AG08395 (cell line): ENCODE results near the gene GLYAT.

ENCODE experiments used
- DNase-seq: peaks from one replicate; pipeline ENCODE4 v3.0.0; 2012; ENCODE audit warnings: mixed read lengths, low spot score

Gene GLYAT, protein sequence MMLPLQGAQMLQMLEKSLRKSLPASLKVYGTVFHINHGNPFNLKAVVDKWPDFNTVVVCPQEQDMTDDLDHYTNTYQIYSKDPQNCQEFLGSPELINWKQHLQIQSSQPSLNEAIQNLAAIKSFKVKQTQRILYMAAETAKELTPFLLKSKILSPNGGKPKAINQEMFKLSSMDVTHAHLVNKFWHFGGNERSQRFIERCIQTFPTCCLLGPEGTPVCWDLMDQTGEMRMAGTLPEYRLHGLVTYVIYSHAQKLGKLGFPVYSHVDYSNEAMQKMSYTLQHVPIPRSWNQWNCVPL

DNA sequence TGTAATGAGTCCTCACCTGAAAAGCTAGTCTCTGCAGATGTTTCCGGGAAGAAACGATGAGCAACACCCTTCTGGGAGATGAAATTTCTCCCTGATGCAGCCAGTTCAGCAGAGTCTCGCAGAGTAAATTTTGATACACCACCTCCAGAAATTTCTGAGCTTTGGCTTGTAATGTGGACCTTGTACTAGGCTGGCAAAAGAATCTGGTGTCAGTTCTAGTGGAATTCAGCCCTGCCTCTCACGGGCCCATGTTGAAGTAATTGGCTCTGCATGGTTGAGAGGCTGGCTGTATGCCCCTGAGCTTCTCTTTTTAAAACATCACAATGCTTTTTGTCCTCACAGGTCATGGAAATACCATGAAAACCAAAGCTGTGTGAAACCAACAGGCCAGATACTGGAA is at the start of gene GLYAT:
Gene GLYAT (minus strand): TSS at position 125 of the 400 bp plus-strand sequence. CDS start 7,447 bp downstream, outside the sequence.
- DNase-seq, result no peak

GRCh38 chr11:58781345-58781744 is 49.6 kb upstream of the GLYAT start:
- DNase-seq, result no peak

DNA sequence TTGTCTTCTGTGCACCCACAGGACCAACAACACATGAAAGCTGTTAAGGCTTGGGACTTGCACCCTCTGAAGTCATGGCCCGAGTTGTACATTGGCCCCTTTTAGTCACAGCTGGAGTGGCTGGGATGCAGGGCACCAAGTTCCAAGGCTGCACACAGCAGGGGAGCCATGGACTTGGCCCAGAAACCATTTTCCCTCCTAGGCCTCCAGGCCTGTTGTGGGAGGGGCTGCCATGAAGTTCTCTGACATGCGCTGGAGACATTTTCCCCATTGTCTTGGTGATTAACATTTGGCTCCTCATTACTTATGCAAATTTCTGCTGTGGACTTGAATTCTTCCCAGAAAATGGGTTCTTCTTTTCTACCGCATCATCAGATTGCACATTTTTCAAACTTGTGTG is 48.8 kb upstream of the GLYAT start:
- DNase-seq, result no peak

- no peak for DNase-seq
Measured at GRCh38 chr11:58776891-58777710, 45.4 kb upstream of the GLYAT start.

DNA sequence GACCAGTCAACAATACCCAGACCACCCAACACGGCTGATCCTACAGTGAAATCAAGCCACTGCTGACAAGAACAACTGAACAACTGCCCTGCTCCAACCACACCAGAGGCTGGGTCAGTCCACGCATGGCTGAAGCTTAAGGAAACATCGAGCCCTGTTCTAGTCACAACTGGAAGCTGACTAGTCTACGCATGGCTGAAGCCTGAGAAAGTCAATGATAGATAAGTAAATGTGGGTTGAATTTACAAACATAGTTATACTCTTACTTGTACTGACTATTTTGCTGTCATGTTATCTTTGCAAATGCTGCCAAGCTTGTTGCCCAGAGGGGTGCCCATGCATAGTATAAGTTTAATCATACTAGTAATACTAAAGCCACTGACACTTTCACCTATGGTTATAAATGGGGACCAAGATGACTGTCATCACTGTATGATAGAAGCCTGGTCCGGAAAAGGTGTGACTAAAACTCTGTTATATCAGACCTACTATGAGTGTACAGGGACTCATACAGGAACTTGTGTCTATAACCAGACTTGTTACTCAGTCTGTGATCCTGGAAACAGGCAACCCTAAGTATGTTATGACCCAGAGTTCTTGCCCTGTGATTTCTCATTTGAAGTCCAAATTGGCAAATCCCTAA is 43.4 kb upstream of the GLYAT start:
- no peak for DNase-seq

DNA sequence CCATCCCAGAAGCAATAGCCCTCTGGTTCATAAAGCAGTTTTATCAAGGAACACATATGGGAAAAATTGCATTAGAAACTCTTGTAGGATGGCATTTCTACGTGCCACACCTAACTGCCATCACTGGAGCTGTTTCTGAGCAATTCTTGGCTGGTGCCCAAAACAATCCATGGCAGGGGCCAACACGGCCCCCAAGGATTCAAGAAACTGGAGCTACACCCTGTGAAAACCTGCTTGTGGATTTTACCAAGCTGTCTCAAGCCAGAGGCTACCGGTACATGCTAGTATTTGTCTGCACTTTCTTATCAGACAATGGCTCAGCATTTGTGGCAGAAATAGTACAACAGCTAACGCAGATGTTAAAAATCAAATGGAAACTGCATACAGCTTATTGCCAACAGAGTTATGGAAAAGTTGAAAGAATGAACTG is 42.4 kb upstream of the GLYAT start:
- DNase-seq, result no peak

- no peak for DNase-seq
Measured at GRCh38 chr11:58773337-58773736, 41.6 kb upstream of the GLYAT start.

DNA sequence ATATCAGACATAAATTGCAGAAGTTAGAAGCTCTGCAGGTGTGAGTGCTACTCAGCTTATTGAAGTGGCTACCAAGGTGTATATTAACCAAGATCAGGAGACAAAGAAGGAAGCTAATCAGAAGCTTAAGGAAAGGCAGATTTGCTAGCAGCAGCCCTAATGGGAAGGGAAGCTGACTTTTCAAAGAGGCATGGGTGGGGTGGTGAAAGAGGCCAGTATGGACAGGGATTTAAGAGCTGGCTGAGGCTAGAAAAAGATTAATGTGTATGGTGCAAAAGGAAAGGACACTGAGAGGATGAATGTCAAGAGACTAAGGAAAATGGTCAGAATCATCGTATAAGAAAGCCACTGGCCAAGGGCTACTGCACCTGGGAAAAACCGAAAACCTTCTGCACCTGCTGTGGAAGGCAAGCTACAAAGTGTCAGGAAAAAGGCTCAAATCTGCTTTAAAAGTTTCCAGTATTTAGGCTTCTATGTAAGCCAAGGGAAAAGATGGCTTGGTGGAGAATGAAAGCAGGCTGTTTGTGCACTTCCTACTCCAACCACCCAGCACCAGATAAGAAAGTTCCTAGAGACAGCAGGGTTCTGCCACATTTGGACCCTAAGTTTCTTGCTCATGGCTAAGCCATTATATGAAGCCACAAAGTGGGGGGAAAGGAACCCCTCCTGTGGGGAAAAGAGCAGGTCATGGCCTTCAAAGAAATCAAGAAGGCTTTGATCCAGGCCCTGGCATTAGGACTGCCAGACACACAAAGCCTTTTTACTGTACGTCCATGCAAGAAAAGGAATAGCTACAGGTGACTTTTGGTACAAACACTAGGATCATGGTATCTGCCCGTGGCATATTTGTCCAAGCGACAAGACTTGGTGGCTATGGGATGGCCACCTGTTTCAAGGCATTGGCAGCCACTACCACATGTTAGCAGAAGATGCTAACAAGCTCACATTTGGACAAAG is 40.9 kb upstream of the GLYAT start:
- no peak for DNase-seq

DNA sequence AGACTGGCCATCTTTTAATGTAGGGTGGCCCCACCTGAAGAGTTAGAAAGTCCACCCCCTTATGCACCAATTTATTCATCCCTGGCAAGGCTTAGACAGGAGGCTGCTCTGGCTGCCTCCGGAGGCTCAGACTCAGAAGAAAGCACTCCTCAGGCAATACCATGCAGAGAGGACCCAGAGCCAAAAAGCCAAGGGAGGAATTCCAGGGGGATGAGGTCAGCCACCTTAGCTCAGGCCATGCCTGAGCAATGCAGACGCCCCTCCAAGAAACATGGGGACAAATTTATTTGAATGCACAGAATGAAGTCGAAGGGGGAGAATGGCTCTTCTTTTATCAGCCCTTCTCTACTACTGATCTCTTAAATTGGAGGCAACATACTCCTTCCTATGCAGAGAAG is 39.7 kb upstream of the GLYAT start:
- peak; percentile 10 for DNase-seq

GRCh38 chr11:58770627-58771457 is 39.1 kb upstream of the GLYAT start:
- peak; percentile 43 for DNase-seq

- DNase-seq, result no peak
Measured at GRCh38 chr11:58770166-58770565, 38.4 kb upstream of the GLYAT start.

- DNase-seq, result no peak
Measured at GRCh38 chr11:58769308-58769707, 37.6 kb upstream of the GLYAT start.

DNA sequence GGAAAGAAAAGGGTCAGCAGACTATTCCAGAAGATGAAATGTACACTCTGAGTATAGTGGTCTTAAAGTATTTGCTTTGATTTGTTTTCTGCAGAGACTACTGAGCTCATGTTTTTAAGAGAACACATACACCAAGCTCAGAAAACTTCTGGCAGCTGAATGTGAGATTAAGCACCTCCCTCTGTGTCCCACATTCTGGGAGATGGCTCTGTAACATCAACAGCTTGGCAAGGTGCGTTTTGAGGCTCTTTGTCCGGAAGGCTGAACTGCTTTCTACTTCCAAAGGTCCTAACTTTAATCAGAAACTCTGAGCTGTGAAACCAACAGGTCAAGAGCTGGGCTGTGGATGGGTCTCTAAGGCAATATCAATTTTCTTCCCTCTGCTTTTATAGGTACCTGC is 36.4 kb upstream of the GLYAT start:
- no peak for DNase-seq

GRCh38 chr11:58765078-58765477 is 33.3 kb upstream of the GLYAT start:
- DNase-seq, result no peak

DNA sequence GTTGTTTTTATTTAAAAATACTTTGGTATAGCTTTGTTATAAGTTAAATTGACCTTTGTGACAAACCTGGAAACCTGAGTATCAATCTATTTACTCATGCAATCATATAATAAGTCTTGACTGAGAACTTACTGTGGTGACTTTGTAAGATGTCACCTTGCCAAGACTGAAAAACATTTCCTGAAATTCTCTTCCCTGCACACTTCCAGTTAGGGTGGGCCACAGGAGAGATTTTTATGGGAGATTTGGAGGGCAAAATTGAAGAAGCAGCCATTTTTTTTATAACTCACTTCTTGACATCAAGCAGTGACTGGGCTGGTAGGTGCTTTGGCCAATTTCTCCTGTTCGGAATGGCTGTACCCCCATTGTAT is 31.4 kb upstream of the GLYAT start:
- no peak for DNase-seq

DNA sequence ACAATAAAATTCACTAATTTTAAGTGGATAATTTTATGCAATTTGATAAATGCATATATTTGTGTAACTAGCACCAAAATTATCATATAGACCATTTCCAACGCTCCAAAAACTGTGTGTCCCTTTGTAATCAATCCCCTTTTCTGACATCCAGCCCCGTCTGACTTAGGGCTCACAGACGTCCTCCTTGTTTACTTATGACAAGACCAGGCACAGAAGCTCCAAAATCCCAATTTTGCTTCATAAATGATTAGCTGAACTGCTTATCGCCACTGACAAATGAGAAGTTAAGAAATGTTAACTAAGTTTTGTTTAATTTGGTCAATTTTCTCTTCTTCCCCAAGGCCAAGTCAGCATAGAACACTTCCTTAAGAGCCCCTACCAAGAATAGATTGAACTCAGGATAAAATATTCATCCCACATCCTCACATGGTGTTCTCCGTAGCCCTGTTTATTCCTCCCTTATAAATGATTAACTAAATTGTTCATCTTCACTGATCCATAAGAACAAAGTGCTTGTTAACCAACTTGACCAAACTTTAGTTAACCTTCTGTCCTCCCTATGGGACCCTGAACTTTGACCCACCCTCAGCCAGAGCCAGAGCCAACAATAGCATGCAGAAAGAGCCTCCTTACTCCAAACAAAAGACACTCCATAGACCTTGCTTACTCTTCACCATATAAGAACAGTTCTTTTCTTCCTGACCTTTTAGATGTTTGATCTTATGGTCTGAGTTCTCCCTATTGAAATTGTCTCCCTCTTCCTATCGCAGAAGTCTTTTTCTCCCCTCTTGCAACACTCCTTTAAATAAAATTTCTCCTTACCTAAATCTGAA is 30.8 kb upstream of the GLYAT start:
- no peak for DNase-seq

GRCh38 chr11:58757439-58757838 is 25.7 kb upstream of the GLYAT start:
- DNase-seq, result no peak

DNA sequence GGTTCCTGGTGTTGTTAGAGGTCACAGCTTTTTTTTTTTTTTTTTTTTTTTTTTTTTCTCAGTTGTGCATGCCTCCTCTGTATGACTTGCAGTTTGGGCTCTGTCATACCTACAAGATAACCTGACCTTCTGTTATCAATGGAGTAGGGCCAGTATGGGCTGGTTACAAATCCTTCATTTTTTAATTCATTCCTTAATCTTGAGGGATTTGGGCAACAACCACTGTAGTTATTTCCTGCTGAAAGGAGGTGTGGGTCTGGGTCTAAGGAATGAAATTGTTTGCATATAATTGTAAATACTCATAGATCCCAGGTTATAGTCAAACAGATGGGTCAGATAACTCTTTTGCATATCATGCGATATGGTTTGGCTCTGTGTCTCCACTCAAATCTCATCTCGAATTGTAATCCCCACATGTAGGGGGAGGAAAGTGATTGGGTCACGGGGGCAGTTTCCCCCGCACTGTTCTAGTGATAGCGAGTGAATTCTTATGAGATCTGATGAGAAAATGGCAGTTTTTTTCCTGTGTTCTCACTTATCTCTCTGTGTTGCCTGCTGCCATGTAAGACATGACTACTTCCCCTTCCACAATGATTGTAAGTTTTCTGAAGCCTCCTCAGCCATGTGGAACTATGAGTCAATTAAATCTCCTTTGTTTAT is 14.1 kb upstream of the GLYAT start:
- DNase-seq, result no peak

DNA sequence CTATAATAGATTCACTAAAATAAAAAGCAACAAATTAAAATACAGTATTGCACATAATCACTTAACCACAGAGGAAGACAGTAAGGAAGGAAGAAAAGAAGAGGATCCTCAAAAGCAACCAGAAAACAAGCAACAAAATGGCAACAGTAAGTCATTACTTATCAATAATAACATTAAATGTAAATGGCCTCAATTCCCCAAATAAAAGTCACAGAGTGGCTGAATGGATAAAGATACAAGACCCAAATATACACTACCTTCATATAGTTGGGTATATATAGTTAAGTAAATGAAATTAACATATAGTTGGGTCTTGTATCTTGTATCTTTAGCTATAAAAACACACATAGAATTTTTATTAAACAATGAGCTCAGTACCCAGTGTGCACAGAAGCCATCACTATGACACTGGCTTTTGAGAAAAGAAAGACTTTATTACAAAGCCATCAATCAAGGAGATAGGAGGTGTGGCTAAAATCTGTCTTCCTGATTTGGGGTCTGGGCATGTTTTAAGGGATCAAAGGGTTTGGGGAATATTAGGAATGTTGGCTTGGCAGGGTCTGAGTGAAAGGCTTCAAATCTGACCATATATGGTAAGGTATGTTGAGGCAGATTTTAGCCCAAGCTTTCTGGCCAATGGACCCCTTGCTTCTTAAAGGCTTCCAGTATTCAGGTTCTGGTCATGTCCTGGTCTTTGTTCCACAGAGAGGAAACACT is 13.4 kb upstream of the GLYAT start:
- DNase-seq, result no peak
